Measurements from ENCODE around the gene ATP11A. TPM values are rescaled to one million over a fixed set of nuclear protein-coding genes. Genes with fewer than 3 reads are reported as not detected.
"Not testable (repeated sequence)": the region's sequence is repeated elsewhere in the genome, so short reads cannot be mapped to it uniquely, and the experiment has no call there.

The ATP11A gene
- total RNA-seq, 2 donors from 2014 or later = 122 to 140 TPM

- peaks cover 25% of the 10 kb centered on the region for H3K4me1 ChIP-seq (ENCODE audit: control insufficient read depth, insufficient read depth, low read length)
- Mint-ChIP-seq H3K9me3 (no peaks in the 10 kb centered on the region), H3K4me3 (no peak overlapping the region), H3K4me1 (peaks cover 60% of the 10 kb centered on the region), H3K27ac (no peak overlapping the region), H3K27me3 (ENCODE audit: insufficient read depth) (no peaks in the 10 kb centered on the region), H3K36me3 (ENCODE audit: low read depth) (peaks cover 23% of the 10 kb centered on the region)
- no peaks in the 10 kb centered on the region for H3K9me3 ChIP-seq (ENCODE audit: control insufficient read depth, low read length)
- no peak overlapping the region for H3K9ac ChIP-seq (ENCODE audit: extremely low read depth, low read length, poor library complexity, severe bottlenecking)
- TF ChIP-seq CTCF (conservative IDR thresholded peaks at IDR 0.05) = no peak
- 91 to 92% methylated on average over 15 to 17 of the region's 17 CpGs for whole genome bisulfite sequencing, 2 experiments (ENCODE audit: insufficient coverage in 1 of 2, insufficient read length in 1 of 2)
- H3K27me3 ChIP-seq (ENCODE audit: control insufficient read depth, insufficient read depth, low read length, poor library complexity, severe bottlenecking) = no peaks in the 10 kb centered on the region
- H3K27ac ChIP-seq (ENCODE audit: low read depth, low read length) = no peak overlapping the region
- no peak overlapping the region for H3K4me3 ChIP-seq (ENCODE audit: low read length)
- peak; percentile 43 for DNase-seq
- H3K36me3 ChIP-seq (ENCODE audit: control insufficient read depth, insufficient read depth, low read length) = no peaks in the 10 kb centered on the region
These were observed 15.4 kb downstream of the ATP11A start for GRCh38 chr13:112705286-112705685.

- Histone ChIP-seq H3K4me1 (ENCODE audit: control insufficient read depth, insufficient read depth, low read length) (peaks cover 29% of the 10 kb centered on the region), H3K9ac (ENCODE audit: extremely low read depth, low read length, poor library complexity, severe bottlenecking) (no peak overlapping the region), H3K36me3 (ENCODE audit: control insufficient read depth, insufficient read depth, low read length) (no peaks in the 10 kb centered on the region), H3K27ac (ENCODE audit: low read depth, low read length) (no peak overlapping the region), H3K4me3 (ENCODE audit: low read length) (no peak overlapping the region), H3K27me3 (ENCODE audit: control insufficient read depth, insufficient read depth, low read length, poor library complexity, severe bottlenecking) (no peaks in the 10 kb centered on the region), H3K9me3 (ENCODE audit: control insufficient read depth, low read length) (no peaks in the 10 kb centered on the region)
- Mint-ChIP-seq H3K4me3 (no peak overlapping the region), H3K9me3 (no peaks in the 10 kb centered on the region), H3K27me3 (ENCODE audit: insufficient read depth) (no peaks in the 10 kb centered on the region), H3K36me3 (ENCODE audit: low read depth) (peaks cover 15% of the 10 kb centered on the region), H3K27ac (no peak overlapping the region), H3K4me1 (peaks cover 63% of the 10 kb centered on the region)
- DNase-seq = no peak
- TF ChIP-seq CTCF (conservative IDR thresholded peaks at IDR 0.05) = no peak
- 91 to 100% methylated on average over 3 to 4 of the region's 4 CpGs for WGBS, 2 experiments (ENCODE audit: insufficient coverage in 1 of 2, insufficient read length in 1 of 2)
These were observed 16.3 kb downstream of the ATP11A start for GRCh38 chr13:112706171-112706570.

- Mint-ChIP-seq H3K27ac (peak overlapping the region; percentile 9), H3K4me1 (peaks cover 66% of the 10 kb centered on the region)
- WGBS, 2 experiments (ENCODE audit: insufficient coverage in 1 of 2, insufficient read length in 1 of 2) = 81 to 85% methylated on average over 7 to 11 of the region's 11 CpGs
These were observed 18.9 kb downstream of the ATP11A start for GRCh38 chr13:112708560-112709240.

GRCh38 chr13:112709316-112709715 lies 19.5 kb downstream of the ATP11A start:
- H3K4me1 ChIP-seq (ENCODE audit: control insufficient read depth, insufficient read depth, low read length) = peaks cover 33% of the 10 kb centered on the region
- H3K27me3 ChIP-seq (ENCODE audit: control insufficient read depth, insufficient read depth, low read length, poor library complexity, severe bottlenecking); H3K36me3 ChIP-seq (ENCODE audit: control insufficient read depth, insufficient read depth, low read length); H3K27me3 Mint-ChIP-seq (ENCODE audit: insufficient read depth); H3K9me3 Mint-ChIP-seq; DNase-seq; H3K4me3 Mint-ChIP-seq; H3K4me3 ChIP-seq (ENCODE audit: low read length); H3K9me3 ChIP-seq (ENCODE audit: control insufficient read depth, low read length); H3K27ac ChIP-seq (ENCODE audit: low read depth, low read length); H3K9ac ChIP-seq (ENCODE audit: extremely low read depth, low read length, poor library complexity, severe bottlenecking): not testable (repeated sequence)
- Mint-ChIP-seq H3K4me1 (peaks cover 64% of the 10 kb centered on the region), H3K27ac (peak overlapping the region; percentile 15), H3K36me3 (ENCODE audit: low read depth) (peaks cover 11% of the 10 kb centered on the region)
- WGBS, 2 experiments (ENCODE audit: insufficient coverage in 1 of 2, insufficient read length in 1 of 2) = 92 to 93% methylated on average over 1 to 3 of the region's 3 CpGs

More at GRCh38 chr13:112708560-112709240, 18.9 kb downstream of the ATP11A start:
- Histone ChIP-seq H3K36me3 (ENCODE audit: control insufficient read depth, insufficient read depth, low read length) (no peaks in the 10 kb centered on the region), H3K4me3 (ENCODE audit: low read length) (no peak overlapping the region), H3K27ac (ENCODE audit: low read depth, low read length) (no peak overlapping the region), H3K9me3 (ENCODE audit: control insufficient read depth, low read length) (no peaks in the 10 kb centered on the region), H3K27me3 (ENCODE audit: control insufficient read depth, insufficient read depth, low read length, poor library complexity, severe bottlenecking) (no peaks in the 10 kb centered on the region), H3K4me1 (ENCODE audit: control insufficient read depth, insufficient read depth, low read length) (peaks cover 38% of the 10 kb centered on the region), H3K9ac (ENCODE audit: extremely low read depth, low read length, poor library complexity, severe bottlenecking) (no peak overlapping the region)
- no peak for TF ChIP-seq CTCF (conservative IDR thresholded peaks at IDR 0.05)
- H3K36me3 Mint-ChIP-seq (ENCODE audit: low read depth) = peaks cover 11% of the 10 kb centered on the region
- H3K27me3 Mint-ChIP-seq (ENCODE audit: insufficient read depth) = no peaks in the 10 kb centered on the region
- no peaks in the 10 kb centered on the region for H3K9me3 Mint-ChIP-seq
- DNase-seq = no peak
- no peak overlapping the region for H3K4me3 Mint-ChIP-seq

Measured in endodermal cell (in vitro differentiated cells).